T-cell (primary cell): Measurements from ENCODE around the gene SH3GL3. TPM values are rescaled to one million over a fixed set of nuclear protein-coding genes. Genes with fewer than 3 reads are reported as not detected.

Experiments used
- ATAC-seq, 4 experiments: fragments of 200-7000 bp in 3 of 4; fragments of 150-1000 bp in 1 of 4; cut with Tn5 transposase; replicated peaks in 1 of 4; 1 replicate in 3 of 4; 2 replicates in 1 of 4; pipeline ENCODE4 v1.10.0; 2021; ENCODE audit warnings: moderate library complexity in 3 of 4, mild to moderate bottlenecking in 2 of 4, moderate number of reproducible peaks in 1 of 4
- CTCF ChIA-PET, 2 donors: fragments of 300-600 bp; sonication (Branson Sonifier 250); formaldehyde crosslinking; loops; one replicate each; lab custom pipeline; 2022; ENCODE audit warnings: antibody characterized with exemption in 2 of 2; lab: Charles Lee
- POLR2A ChIA-PET, 2 donors: fragments of 300-600 bp; sonication (Branson Sonifier 250); formaldehyde crosslinking; loops; one replicate each; lab custom pipeline; 2022; ENCODE audit warnings: antibody characterized with exemption in 2 of 2; lab: Charles Lee
- DNase-seq, 35 experiments: peaks; one replicate each; pipeline versions ENCODE4 v3.0.0 to v3.0.0-alpha.2; 2013 to 2023
- H3K27ac ChIP-seq: one replicate; pipeline ENCODE4 v1.5.1; 2013; ENCODE audit warnings: low read length
- H3K27me3 ChIP-seq, 2 experiments: replicated peaks in 1 of 2; 1 replicate in 1 of 2; 2 replicates in 1 of 2; pipeline versions ENCODE4 v1.6.1 to v1.7.0; 2013; ENCODE audit warnings: low read length in 1 of 2, mixed read lengths in 1 of 2; ENCODE audit not compliant: control insufficient read depth in 2 of 2, insufficient read depth in 2 of 2; ENCODE audit errors: extremely low read depth in 1 of 2
- H3K36me3 ChIP-seq, 2 donors: 1 replicate in 1 of 2; 2 replicates in 1 of 2; pipeline versions ENCODE4 v1.6.1 to v1.7.0; 2013; ENCODE audit warnings: low read length in 1 of 2; ENCODE audit not compliant: control insufficient read depth in 2 of 2, insufficient read depth in 1 of 2; ENCODE audit errors: extremely low read depth in 1 of 2
- H3K4me1 ChIP-seq, 2 experiments: 1 replicate in 1 of 2; 2 replicates in 1 of 2; pipeline versions ENCODE4 v1.6.1 to v1.7.0; 2013; ENCODE audit warnings: low read length in 2 of 2, mixed read lengths in 1 of 2; ENCODE audit not compliant: insufficient read depth in 2 of 2, control insufficient read depth in 1 of 2; ENCODE audit errors: extremely low read depth in 1 of 2
- H3K4me3 ChIP-seq, 2 donors: 1 replicate in 1 of 2; 2 replicates in 1 of 2; pipeline versions ENCODE4 v1.5.1 to v1.7.0; 2013; ENCODE audit warnings: mild to moderate bottlenecking in 2 of 2, low read length in 1 of 2, moderate library complexity in 1 of 2; ENCODE audit not compliant: control insufficient read depth in 1 of 2; ENCODE audit errors: extremely low read depth in 1 of 2
- H3K9me3 ChIP-seq: 2 replicates; pipeline ENCODE4 v1.7.0; 2013
- H3K27ac Mint-ChIP-seq, 2 donors: one replicate each; pipeline ENCODE4 v1.8.0; 2020 to 2021; ENCODE audit warnings: mild to moderate bottlenecking in 2 of 2, mixed read lengths in 2 of 2
- H3K27me3 Mint-ChIP-seq, 2 donors: one replicate each; pipeline ENCODE4 v1.8.0; 2021 to 2022; ENCODE audit warnings: mixed read lengths in 2 of 2
- H3K36me3 Mint-ChIP-seq: one replicate; pipeline ENCODE4 v1.8.0; 2021; ENCODE audit warnings: mixed read lengths
- H3K4me1 Mint-ChIP-seq, 3 donors: one replicate each; pipeline ENCODE4 v1.8.0; 2020 to 2022; ENCODE audit warnings: mixed read lengths in 3 of 3, mild to moderate bottlenecking in 1 of 3
- H3K4me3 Mint-ChIP-seq, 3 donors: one replicate each; pipeline ENCODE4 v1.8.0; 2020 to 2022; ENCODE audit warnings: mild to moderate bottlenecking in 3 of 3, mixed read lengths in 3 of 3, moderate library complexity in 3 of 3
- H3K9me3 Mint-ChIP-seq, 3 donors: one replicate each; pipeline ENCODE4 v1.8.0; 2020 to 2022; ENCODE audit warnings: mixed read lengths in 3 of 3
- WGBS: methylation state at CpG from one replicate; pipeline ENCODE4 v1.1.5; 2013; ENCODE audit warnings: missing lambda C conversion rate; ENCODE audit not compliant: insufficient coverage; 5-methylcytosine and 5-hydroxymethylcytosine counted together
- total RNA-seq, 35 experiments: library from RNA in 6 of 35; stranded (reverse) in 6 of 35; fragments of 120-200 nt in 1 of 35; gene quantifications; one replicate each; pipeline versions ENCODE4 v1.2.1 to v1.2.4 and lab custom pipeline; 2013 to 2026

SH3GL3 gene
- total RNA-seq, 5 donors from 2014 or later (not counting 1 experiment from before 2014, with no cell fraction given), result not detected

- Histone ChIP-seq H3K36me3 (no peaks in the 10 kb centered on the region), H3K9me3 (no peaks in the 10 kb centered on the region), H3K27me3 (peaks cover 0 to 8% of the 10 kb centered on the region in 2 experiments), H3K4me1 (no peaks in the 10 kb centered on the region), H3K27ac (no peak overlapping the region), H3K4me3 (no peak overlapping the region)
- POLR2A ChIA-PET, result no interaction called here
- Mint-ChIP-seq H3K9me3 (peaks cover 5 to 10% (median 7%) of the 10 kb centered on the region in 3 donors), H3K27me3 (peaks cover 3 to 5% of the 10 kb centered on the region in 2 donors), H3K4me1 (no peaks in the 10 kb centered on the region), H3K4me3 (no peak overlapping the region), H3K27ac (no peak overlapping the region), H3K36me3 (no peaks in the 10 kb centered on the region)
- ATAC-seq (no peak), DNase-seq (no peak)
- CTCF ChIA-PET, result no interaction called here
- WGBS, result 100% methylated on average over 1 of the region's 2 CpGs
Observed at GRCh38 chr15:83489690-83490089, 42.5 kb downstream of the SH3GL3 start.

GRCh38 chr15:83491486-83491885 lies 44.3 kb downstream of the SH3GL3 start:
- Mint-ChIP-seq H3K9me3 (peaks cover 3 to 7% (median 6%) of the 10 kb centered on the region in 3 donors), H3K36me3 (no peaks in the 10 kb centered on the region), H3K4me1 (no peaks in the 10 kb centered on the region), H3K27me3 (peaks cover 3 to 5% of the 10 kb centered on the region in 2 donors), H3K4me3 (no peak overlapping the region), H3K27ac (no peak overlapping the region)
- WGBS, result no CpG with 5 or more reads among the region's 5 CpGs
- ChIA-PET POLR2A (no interaction called here), CTCF (no interaction called here)
- H3K27me3 ChIP-seq, result peaks cover 0 to 12% of the 10 kb centered on the region in 2 experiments
- no peaks in the 10 kb centered on the region for H3K36me3 ChIP-seq
- H3K9me3 ChIP-seq, result no peaks in the 10 kb centered on the region
- H3K4me1 ChIP-seq, result no peaks in the 10 kb centered on the region
- H3K27ac ChIP-seq, result no peak overlapping the region
- no peak for DNase-seq
- ATAC-seq, result no peak
- H3K4me3 ChIP-seq, result no peak overlapping the region

- CTCF ChIA-PET, result no interaction called here
- 56% methylated on average over 1 of the region's 1 CpG for WGBS
Observed at GRCh38 chr15:83496766-83497165, 49.6 kb downstream of the SH3GL3 start.

GRCh38 chr15:83498374-83498773 lies 51.2 kb downstream of the SH3GL3 start:
- Mint-ChIP-seq H3K27ac (no peak overlapping the region), H3K4me1 (no peaks in the 10 kb centered on the region), H3K4me3 (no peak overlapping the region), H3K36me3 (no peaks in the 10 kb centered on the region), H3K9me3 (peaks cover 14 to 16% (median 15%) of the 10 kb centered on the region in 3 donors), H3K27me3 (no peaks in the 10 kb centered on the region)
- Histone ChIP-seq H3K27ac (no peak overlapping the region), H3K27me3 (peaks cover 0 to 5% of the 10 kb centered on the region in 2 experiments), H3K9me3 (no peaks in the 10 kb centered on the region), H3K36me3 (no peaks in the 10 kb centered on the region), H3K4me1 (no peaks in the 10 kb centered on the region), H3K4me3 (no peak overlapping the region)
- ChIA-PET POLR2A (no interaction called here), CTCF (no interaction called here)
- DNase-seq, result no peak
- WGBS, result 90% methylated on average over 1 of the region's 1 CpG
- no peak for ATAC-seq

More at GRCh38 chr15:83496766-83497165, 49.6 kb downstream of the SH3GL3 start:
- H3K9me3 Mint-ChIP-seq, result peaks cover 14 to 16% (median 15%) of the 10 kb centered on the region in 3 donors
- no peak overlapping the region for H3K4me3 Mint-ChIP-seq
- ATAC-seq, result no peak
- POLR2A ChIA-PET, result no interaction called here
- Histone ChIP-seq H3K4me3 (no peak overlapping the region), H3K27me3 (peaks cover 0 to 5% of the 10 kb centered on the region in 2 experiments), H3K9me3 (no peaks in the 10 kb centered on the region), H3K27ac (no peak overlapping the region), H3K36me3 (no peaks in the 10 kb centered on the region), H3K4me1 (no peaks in the 10 kb centered on the region)
- no peak for DNase-seq
- H3K27me3 Mint-ChIP-seq, result no peaks in the 10 kb centered on the region
- H3K27ac Mint-ChIP-seq, result no peak overlapping the region
- no peaks in the 10 kb centered on the region for H3K4me1 Mint-ChIP-seq
- no peaks in the 10 kb centered on the region for H3K36me3 Mint-ChIP-seq

- WGBS, result no CpG with 5 or more reads among the region's 3 CpGs
- Histone ChIP-seq H3K36me3 (no peaks in the 10 kb centered on the region), H3K27me3 (peaks cover 0 to 5% of the 10 kb centered on the region in 2 experiments), H3K4me3 (no peak overlapping the region), H3K27ac (no peak overlapping the region), H3K9me3 (no peaks in the 10 kb centered on the region), H3K4me1 (no peaks in the 10 kb centered on the region)
- Mint-ChIP-seq H3K27ac (no peak overlapping the region), H3K4me1 (no peaks in the 10 kb centered on the region), H3K4me3 (no peak overlapping the region), H3K27me3 (no peaks in the 10 kb centered on the region), H3K9me3 (peaks cover 14 to 16% (median 15%) of the 10 kb centered on the region in 3 donors), H3K36me3 (no peaks in the 10 kb centered on the region)
- ChIA-PET POLR2A (no interaction called here), CTCF (no interaction called here)
- DNase-seq (no peak), ATAC-seq (no peak)
Observed at GRCh38 chr15:83498801-83499200, 51.7 kb downstream of the SH3GL3 start.

GRCh38 chr15:83499476-83499875 lies 52.3 kb downstream of the SH3GL3 start:
- Histone ChIP-seq H3K4me3 (no peak overlapping the region), H3K36me3 (no peaks in the 10 kb centered on the region), H3K27ac (no peak overlapping the region), H3K9me3 (no peaks in the 10 kb centered on the region), H3K27me3 (peaks cover 0 to 5% of the 10 kb centered on the region in 2 experiments), H3K4me1 (no peaks in the 10 kb centered on the region)
- peaks cover 14 to 16% (median 15%) of the 10 kb centered on the region in 3 donors for H3K9me3 Mint-ChIP-seq
- H3K36me3 Mint-ChIP-seq, result no peaks in the 10 kb centered on the region
- POLR2A ChIA-PET, result no interaction called here
- no peak overlapping the region for H3K4me3 Mint-ChIP-seq
- H3K27ac Mint-ChIP-seq, result no peak overlapping the region
- ATAC-seq (no peak), DNase-seq (no peak)
- H3K27me3 Mint-ChIP-seq, result no peaks in the 10 kb centered on the region
- no peaks in the 10 kb centered on the region for H3K4me1 Mint-ChIP-seq
- CTCF ChIA-PET, result no interaction called here
- no CpG with 5 or more reads among the region's 2 CpGs for WGBS
